HepG2 (cell line): ENCODE data around the gene SEC23IP.

ENCODE experiments used
- CTCF ChIP-seq: sonication (generic); formaldehyde crosslinking; IDR thresholded peaks from 2 replicates; pipeline ENCODE4 v1.5.0; 2020; ENCODE audit warnings: mild to moderate bottlenecking, missing genetic modification reagents, moderate library complexity
- HNRNPH1 ChIP-seq: fragments of 200-400 bp; formaldehyde crosslinking; optimal IDR thresholded peaks from 2 replicates; pipeline ENCODE3; 2017; ENCODE audit warnings: mild to moderate bottlenecking, low read depth, low read length
- JARID2 ChIP-seq: sonication (generic); formaldehyde crosslinking; IDR thresholded peaks from 2 replicates; pipeline ENCODE4 v1.8.1; 2023; ENCODE audit warnings: missing genetic modification reagents, inconsistent platforms; ENCODE audit not compliant: insufficient replicate concordance
- JUNB ChIP-seq: sonication (generic); formaldehyde crosslinking; IDR thresholded peaks from 2 replicates; pipeline ENCODE4 v1.8.0; 2022; ENCODE audit warnings: missing genetic modification reagents, mild to moderate bottlenecking, borderline replicate concordance
- PCBP2 ChIP-seq: fragments of 200-400 bp; formaldehyde crosslinking; optimal IDR thresholded peaks from 2 replicates; pipeline ENCODE3; 2018; ENCODE audit warnings: low read length, low read depth; ENCODE audit not compliant: poor library complexity, severe bottlenecking
- RARA ChIP-seq: IDR thresholded peaks from 2 replicates; pipeline ENCODE4 v1.6.1; 2016; ENCODE audit warnings: missing genetic modification reagents, missing compliant biosample characterization
- SKI ChIP-seq: fragments of 450-650 bp; IDR thresholded peaks from one replicate; pipeline ENCODE4 v1.6.1; 2018; ENCODE audit warnings: mild to moderate bottlenecking; ENCODE audit not compliant: partially characterized antibody
- SRSF9 ChIP-seq: fragments of 200-400 bp; formaldehyde crosslinking; IDR thresholded peaks from 2 replicates; pipeline ENCODE4 v1.6.1; 2018; ENCODE audit warnings: borderline replicate concordance, mild to moderate bottlenecking, low read depth, low read length; ENCODE audit not compliant: insufficient read depth, poor library complexity, severe bottlenecking
- USF2 ChIP-seq, 2 experiments: sonication (generic) in 1 of 2; formaldehyde crosslinking in 1 of 2; IDR thresholded peaks; 2 replicates each; pipeline versions ENCODE4 v1.5.1 to v1.6.1; 2011 to 2020; ENCODE audit warnings: borderline replicate concordance in 1 of 2, low read depth in 1 of 2, low read length in 1 of 2, mild to moderate bottlenecking in 1 of 2, missing genetic modification reagents in 1 of 2, moderate library complexity in 1 of 2
- ZNF776 ChIP-seq: sonication (generic); formaldehyde crosslinking; IDR thresholded peaks from 2 replicates; pipeline ENCODE4 v1.4.0; 2020; ENCODE audit warnings: mild to moderate bottlenecking, missing genetic modification reagents
- ZNF879 ChIP-seq: sonication (generic); formaldehyde crosslinking; IDR thresholded peaks from 2 replicates; pipeline ENCODE4 v1.8.1; 2023; ENCODE audit warnings: missing genetic modification reagents

- TF ChIP-seq SRSF9 (no peak), ZNF776 (no peak), CTCF (CRISPR knock-in tag) (peak; percentile 48), SKI (no peak), ZNF879 (CRISPR knock-in tag) (no peak), RARA (CRISPR knock-in tag) (no peak), USF2 (IDR thresholded peaks at IDR 0.05; ENCODE audit: low read depth, low read length) (no peak), USF2 (CRISPR knock-in tag; IDR thresholded peaks at IDR 0.05; ENCODE audit: borderline replicate concordance) (no peak), PCBP2 (no peak), HNRNPH1 (no peak), JARID2 (CRISPR knock-in tag) (no peak), JUNB (CRISPR knock-in tag) (no peak)
These were observed 40.6 kb downstream of the SEC23IP start for GRCh38 chr10:119933179-119933578.
